HG02759 (cell line): ENCODE data around the gene ZSWIM1.
"Not testable (repeated sequence)": the region's sequence is repeated elsewhere in the genome, so short reads cannot be mapped to it uniquely, and the experiment has no call there.

Source experiments
- ATAC-seq: cut with Tn5 transposase; IDR thresholded peaks from one replicate; pipeline ENCODE4 v1.9.1; 2021; ENCODE audit warnings: mild to moderate bottlenecking, moderate library complexity; ENCODE audit not compliant: unreplicated experiment

ZSWIM1 gene

GRCh38 chr20:45853484-45853883 is 27.5 kb upstream of the ZSWIM1 start:
- no peak for ATAC-seq

- peak; percentile 91 for ATAC-seq
Observed at GRCh38 chr20:45857114-45857881, 23.7 kb upstream of the ZSWIM1 start, which contains the start of the genes ACOT8 and ZSWIM3. Gene ACOT8, minus strand, starts transcription at chr20:45857392. Its CDS starts 77 bp downstream, at chr20:45857315. Gene ZSWIM3, plus strand, starts transcription at chr20:45857614. Its CDS starts 212 bp downstream, at chr20:45857826.

DNA sequence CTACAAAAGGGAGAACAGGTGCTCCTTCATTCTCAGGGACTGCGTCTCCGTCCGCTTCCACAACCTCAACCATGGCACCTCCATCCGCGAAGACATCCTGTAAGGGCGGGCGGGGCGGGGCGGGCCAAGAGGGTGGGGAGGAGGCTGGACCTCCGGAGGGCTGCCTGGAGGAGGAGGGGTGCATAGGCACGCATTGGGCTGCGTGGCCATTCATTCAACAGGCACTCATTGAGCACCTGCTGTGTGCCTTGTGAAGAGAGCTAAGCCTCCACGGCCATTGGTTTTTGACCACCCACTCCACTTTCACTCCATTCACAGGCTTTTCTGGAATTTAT is 23.2 kb upstream of the ZSWIM1 start:
- ATAC-seq, result peak; percentile 14

DNA sequence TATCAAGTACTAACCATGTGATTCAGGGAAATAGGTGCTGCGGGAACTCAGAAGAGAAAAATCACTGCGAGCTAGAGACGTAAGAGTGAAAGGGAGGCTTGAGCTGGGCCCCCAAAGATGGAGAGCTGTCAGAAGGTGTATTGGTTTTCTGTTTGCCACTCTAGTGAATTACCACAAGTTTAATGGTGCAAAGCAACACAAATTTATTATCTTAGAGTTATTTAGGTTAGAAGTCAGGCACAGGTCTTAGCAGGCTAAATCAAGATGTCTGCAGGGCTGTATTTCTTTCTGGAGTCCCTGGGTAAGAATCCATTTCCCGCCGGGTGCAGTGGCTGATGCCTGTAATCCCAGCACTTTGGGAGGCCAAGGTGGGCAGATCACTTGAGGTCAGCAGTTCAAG is 21.1 kb upstream of the ZSWIM1 start:
- ATAC-seq, result no peak

DNA sequence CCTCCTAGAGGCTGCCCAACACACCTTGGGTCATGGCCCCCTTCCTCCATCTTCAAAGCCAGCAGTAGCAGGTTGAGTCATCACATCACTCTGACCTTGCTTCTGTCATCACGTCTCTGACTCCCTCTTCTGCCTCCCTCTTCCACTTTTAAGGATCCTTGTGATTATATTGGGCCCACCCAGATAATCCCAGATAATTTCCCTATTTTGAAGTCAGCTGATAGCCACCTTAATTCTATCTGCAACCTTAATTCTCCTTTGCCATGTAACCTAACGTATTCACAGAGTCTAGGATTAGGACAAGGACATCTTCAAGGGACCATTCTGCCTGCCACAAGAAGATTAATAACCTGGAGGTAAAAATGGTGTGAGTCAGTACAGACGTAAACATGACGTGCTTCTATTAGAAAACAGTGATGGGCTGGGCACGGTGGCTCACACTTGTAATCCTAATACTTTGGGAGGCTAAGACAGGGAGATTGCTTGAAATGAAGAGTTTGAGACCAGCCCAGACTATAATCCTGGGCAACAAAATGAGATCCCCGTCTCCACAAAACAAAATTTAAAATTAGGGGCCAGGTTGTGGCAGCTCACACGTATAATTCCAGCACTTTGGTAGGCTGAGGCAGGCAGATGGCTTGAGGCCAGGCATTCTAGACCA is 20.3 kb upstream of the ZSWIM1 start:
- no peak for ATAC-seq

DNA sequence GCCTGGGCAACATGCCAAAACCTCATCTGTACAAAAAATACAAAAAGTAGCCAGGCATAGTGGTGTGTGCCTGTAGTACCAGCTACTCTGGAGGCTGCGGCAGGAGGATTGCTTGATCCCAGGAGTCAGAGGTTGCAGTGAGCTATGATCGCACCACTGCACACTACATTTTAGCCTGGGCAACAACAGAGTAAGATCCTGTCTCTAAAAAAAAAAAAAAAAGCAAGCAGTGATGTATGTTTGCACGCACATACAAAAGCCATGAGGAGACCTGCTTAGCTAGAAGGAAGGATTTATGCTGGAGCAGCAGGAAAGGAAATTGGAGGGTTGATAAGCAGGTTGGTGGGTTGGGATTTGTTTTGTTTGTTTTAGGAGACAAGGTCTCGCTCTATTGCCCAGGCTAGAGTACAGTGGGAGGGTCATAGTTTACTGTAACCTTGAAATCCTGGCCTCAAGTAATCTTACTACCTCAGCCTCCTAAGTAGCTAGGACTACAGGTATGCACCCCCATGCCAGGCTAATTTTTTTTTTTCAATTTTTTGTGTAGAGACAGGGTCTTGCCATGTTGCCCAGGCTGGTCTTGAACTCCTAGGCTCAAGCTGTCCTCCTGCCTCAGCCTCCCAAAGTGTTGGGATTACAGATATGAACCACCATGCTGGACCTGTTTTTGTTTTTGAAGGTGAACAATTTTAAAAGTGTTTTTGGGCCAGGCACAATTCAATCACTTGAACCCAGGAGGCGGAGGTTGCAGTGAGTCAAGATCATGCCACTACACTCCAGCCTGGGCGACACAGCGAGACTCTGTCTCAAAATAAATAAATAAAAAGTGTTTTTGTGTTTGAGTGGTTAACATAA is 19.6 kb upstream of the ZSWIM1 start:
- ATAC-seq, result no peak

- no peak for ATAC-seq
Observed at GRCh38 chr20:45863543-45864470, 17.2 kb upstream of the ZSWIM1 start.

GRCh38 chr20:45866454-45866853 is 14.6 kb upstream of the ZSWIM1 start:
- ATAC-seq, result no peak

GRCh38 chr20:45867136-45867818 is 13.8 kb upstream of the ZSWIM1 start:
- no peak for ATAC-seq

- ATAC-seq, result no peak
Observed at GRCh38 chr20:45867819-45868176, 13.2 kb upstream of the ZSWIM1 start.

DNA sequence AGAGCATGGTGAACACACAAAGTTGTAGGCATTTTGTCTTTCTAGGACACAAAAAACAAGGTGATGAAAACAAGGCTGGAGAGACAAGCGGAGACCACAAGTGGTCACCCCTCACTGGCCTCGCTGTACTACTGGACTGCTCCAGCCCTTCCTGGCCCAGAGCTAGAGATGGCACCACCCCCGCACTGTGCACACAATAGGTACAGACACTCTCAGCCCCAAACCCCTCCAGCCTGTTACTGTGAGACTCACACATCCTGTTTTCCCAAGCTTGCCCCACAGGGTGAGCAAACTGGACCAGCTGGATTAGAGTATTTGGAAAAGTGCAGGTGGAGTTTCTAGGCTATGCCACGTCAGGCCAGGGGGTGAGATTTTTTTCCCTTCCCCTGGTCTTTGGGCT is 8.4 kb upstream of the ZSWIM1 start:
- no peak for ATAC-seq

DNA sequence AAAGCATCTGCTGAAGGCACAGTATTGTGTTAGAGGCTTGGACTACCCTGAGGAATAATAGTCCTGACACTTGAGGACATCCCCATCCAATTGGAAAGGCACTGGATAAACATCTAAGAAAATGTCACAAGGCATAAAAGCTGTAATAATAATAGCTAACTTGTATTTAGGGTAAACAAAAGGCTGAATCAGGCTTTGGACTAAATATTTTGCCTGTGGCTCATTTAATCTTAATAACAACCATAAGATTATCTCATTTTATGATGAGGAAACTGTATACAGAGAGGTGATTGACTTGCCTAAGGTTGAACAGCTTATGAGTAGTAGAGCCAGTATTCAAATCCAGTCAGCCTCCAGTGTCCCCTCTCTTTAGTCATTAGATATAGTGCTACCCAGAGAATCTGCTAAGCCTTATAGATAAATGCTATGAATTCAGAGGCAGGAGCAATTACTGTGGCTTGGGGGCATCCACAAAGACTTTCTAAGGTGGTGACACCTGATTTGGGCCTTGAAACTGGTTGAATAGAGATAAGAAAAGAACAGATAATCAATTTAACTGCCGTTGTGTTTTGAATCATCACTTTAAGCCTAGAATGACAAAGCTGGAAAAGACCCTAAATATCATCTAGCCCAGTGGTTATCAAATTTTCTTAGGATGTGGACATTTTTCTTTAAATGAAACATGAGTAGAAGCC is 7.5 kb upstream of the ZSWIM1 start:
- ATAC-seq, result no peak

GRCh38 chr20:45874104-45874481 is 6.9 kb upstream of the ZSWIM1 start:
- ATAC-seq, result not testable (repeated sequence)

DNA sequence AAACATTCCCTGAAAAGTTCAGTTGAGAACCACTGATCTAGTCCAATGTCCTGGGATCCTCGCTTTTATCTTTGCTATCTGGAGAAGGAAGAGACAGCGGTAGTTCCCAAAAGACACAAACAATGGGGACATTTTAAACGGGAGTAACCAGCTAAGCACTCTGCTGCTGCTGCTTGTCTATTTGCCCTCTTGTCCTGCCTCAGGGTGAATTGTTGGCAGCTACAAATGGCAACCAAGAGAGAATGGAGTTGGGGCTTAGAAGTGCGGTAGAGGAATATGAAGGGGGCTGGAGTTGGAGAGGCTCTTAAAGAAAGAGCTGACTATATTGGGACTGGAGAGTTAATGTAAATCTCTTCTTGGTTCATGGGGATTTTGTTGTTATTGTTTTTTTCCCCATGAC is 6.5 kb upstream of the ZSWIM1 start:
- no peak for ATAC-seq

GRCh38 chr20:45878076-45878761 is 2.8 kb upstream of the ZSWIM1 start:
- ATAC-seq, result no peak

DNA sequence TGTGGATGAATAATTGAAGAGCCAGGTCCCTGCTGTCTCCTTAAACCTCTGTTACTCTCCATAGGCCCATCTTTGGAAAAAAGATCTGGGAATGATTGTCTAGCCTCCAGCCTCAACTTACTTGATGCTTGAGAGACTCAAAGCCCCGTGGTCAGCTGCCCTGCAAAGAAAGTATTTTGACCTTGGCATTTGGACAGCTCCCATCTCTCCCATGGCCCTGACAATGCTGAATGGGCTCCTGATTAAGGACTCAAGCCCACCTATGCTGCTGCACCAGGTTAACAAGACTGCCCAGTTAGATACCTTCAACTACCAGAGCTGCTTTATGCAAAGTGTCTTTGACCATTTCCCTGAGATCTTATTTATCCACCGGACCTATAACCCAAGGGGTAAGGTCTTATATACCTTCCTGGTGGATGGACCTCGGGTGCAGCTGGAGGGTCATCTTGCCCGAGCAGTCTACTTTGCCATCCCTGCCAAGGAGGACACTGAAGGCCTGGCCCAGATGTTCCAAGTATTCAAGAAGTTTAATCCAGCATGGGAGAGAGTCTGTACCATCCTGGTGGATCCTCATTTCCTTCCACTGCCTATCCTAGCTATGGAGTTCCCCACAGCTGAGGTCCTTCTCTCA is 1.6 kb downstream of the ZSWIM1 start:
- ATAC-seq, result no peak

GRCh38 chr20:45883100-45883469 is 2.1 kb downstream of the ZSWIM1 start:
- no peak for ATAC-seq

- no peak for ATAC-seq
Observed at GRCh38 chr20:45886590-45887345, 5.7 kb downstream of the ZSWIM1 start.
